ENCODE results near the gene DCST2.

- TF ChIP-seq CTCF (IDR thresholded peaks at IDR 0.05): no peak
- TF ChIP-seq POLR2A (IDR thresholded peaks at IDR 0.05): no peak
Measured at GRCh38 chr1:154987326-154987725, 46.3 kb downstream of the DCST2 start.

Measured in body of pancreas (tissue), 4 donors.